Stimulated activated CD8-positive, alpha-beta memory T cell treated with anti-CD3 and anti-CD28 coated beads, Interleukin-2, amount 100 ng/mL, for 1 hour (primary cell): ENCODE data around the gene LINC01488.

Source experiments
- DNase-seq, 2 donors: peaks; one replicate each; pipeline ENCODE4 v3.0.0-alpha.2; 2020; ENCODE audit warnings: low read depth in 2 of 2

The LINC01488 gene

GRCh38 chr11:69492201-69492991 lies 10.9 kb downstream of the LINC01488 start:
- no peak for DNase-seq

- no peak for DNase-seq
Measured at GRCh38 chr11:69493931-69494821, 12.7 kb downstream of the LINC01488 start.

- no peak for DNase-seq
Measured at GRCh38 chr11:69494851-69495250, 13.4 kb downstream of the LINC01488 start.

GRCh38 chr11:69495441-69496201 lies 14.2 kb downstream of the LINC01488 start:
- no peak for DNase-seq

GRCh38 chr11:69496202-69496557 lies 14.7 kb downstream of the LINC01488 start:
- no peak for DNase-seq

GRCh38 chr11:69496631-69497220 lies 15.3 kb downstream of the LINC01488 start:
- DNase-seq, result no peak

GRCh38 chr11:69497221-69497787 lies 15.8 kb downstream of the LINC01488 start:
- no peak for DNase-seq

GRCh38 chr11:69498614-69499175 lies 17.2 kb downstream of the LINC01488 start:
- no peak for DNase-seq

- no peak for DNase-seq
Measured at GRCh38 chr11:69499186-69499917, 17.9 kb downstream of the LINC01488 start.

- DNase-seq, result no peak
Measured at GRCh38 chr11:69499918-69500284, 18.4 kb downstream of the LINC01488 start.

- DNase-seq, result no peak
Measured at GRCh38 chr11:69500285-69501120, 19.0 kb downstream of the LINC01488 start.

GRCh38 chr11:69501121-69501489 lies 19.6 kb downstream of the LINC01488 start:
- no peak for DNase-seq

- DNase-seq, result no peak
Measured at GRCh38 chr11:69501891-69502860, 20.7 kb downstream of the LINC01488 start.

GRCh38 chr11:69504127-69504526 lies 22.7 kb downstream of the LINC01488 start:
- DNase-seq, result no peak

- DNase-seq, result no peak
Measured at GRCh38 chr11:69504576-69505335, 23.3 kb downstream of the LINC01488 start.

- DNase-seq, result no peak
Measured at GRCh38 chr11:69508974-69509373, 27.5 kb downstream of the LINC01488 start.

GRCh38 chr11:69509381-69509780 lies 27.9 kb downstream of the LINC01488 start:
- no peak for DNase-seq
